PFSK-1 (cell line): ENCODE measurements around the gene KRTAP10-6.

ENCODE experiments used
- FOXP2 ChIP-seq: optimal IDR thresholded peaks from 2 replicates; pipeline ENCODE3; 2011; ENCODE audit warnings: borderline replicate concordance, control low read depth, inconsistent platforms; ENCODE audit not compliant: insufficient read depth; ENCODE audit errors: extremely low read length, extremely low read depth
- POLR2AphosphoS5 ChIP-seq: IDR thresholded peaks from 2 replicates; pipeline ENCODE4 v1.6.1; 2012; ENCODE audit warnings: low read depth, mild to moderate bottlenecking, control low read depth, low read length, moderate library complexity
- SIN3A ChIP-seq: IDR thresholded peaks from 2 replicates; pipeline ENCODE4 v1.6.1; 2012; ENCODE audit warnings: mild to moderate bottlenecking, low read length, moderate library complexity, borderline replicate concordance; ENCODE audit not compliant: insufficient read depth
- TF ChIP-seq, protein P1 (sequence below), 2 experiments: IDR thresholded peaks; 2 replicates each; pipeline versions ENCODE4 v1.6.1 to v1.8.0; 2011 to 2012; ENCODE audit warnings: low read depth in 2 of 2, low read length in 2 of 2, control low read depth in 1 of 2, inconsistent platforms in 1 of 2, mild to moderate bottlenecking in 1 of 2, moderate library complexity in 1 of 2; ENCODE audit not compliant: insufficient read depth in 1 of 2

DNA sequence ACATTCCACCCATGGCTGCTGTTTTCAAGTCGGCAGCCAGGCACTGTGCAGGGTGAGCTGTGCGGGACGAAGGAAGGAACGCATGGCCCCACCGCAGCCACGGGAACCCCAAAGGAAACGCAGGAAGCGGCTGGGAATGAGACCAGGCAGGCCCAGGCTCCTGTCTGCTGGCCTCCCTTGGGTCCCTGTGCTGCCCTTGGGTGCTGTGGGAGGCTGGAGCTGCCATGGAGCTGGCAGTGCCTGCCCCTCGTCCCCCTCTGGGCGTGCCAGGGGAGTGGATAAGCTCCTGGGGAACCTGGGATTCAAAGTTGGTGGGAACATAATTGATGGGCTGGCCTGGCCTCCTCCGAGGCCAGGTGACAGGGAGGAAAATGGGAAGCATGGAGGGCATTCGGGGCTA, 24.0 kb downstream of the KRTAP10-6 start:
- no peak for TF ChIP-seq SIN3A
- TF ChIP-seq POLR2AphosphoS5, result no peak
- TF ChIP-seq, protein P1, sequence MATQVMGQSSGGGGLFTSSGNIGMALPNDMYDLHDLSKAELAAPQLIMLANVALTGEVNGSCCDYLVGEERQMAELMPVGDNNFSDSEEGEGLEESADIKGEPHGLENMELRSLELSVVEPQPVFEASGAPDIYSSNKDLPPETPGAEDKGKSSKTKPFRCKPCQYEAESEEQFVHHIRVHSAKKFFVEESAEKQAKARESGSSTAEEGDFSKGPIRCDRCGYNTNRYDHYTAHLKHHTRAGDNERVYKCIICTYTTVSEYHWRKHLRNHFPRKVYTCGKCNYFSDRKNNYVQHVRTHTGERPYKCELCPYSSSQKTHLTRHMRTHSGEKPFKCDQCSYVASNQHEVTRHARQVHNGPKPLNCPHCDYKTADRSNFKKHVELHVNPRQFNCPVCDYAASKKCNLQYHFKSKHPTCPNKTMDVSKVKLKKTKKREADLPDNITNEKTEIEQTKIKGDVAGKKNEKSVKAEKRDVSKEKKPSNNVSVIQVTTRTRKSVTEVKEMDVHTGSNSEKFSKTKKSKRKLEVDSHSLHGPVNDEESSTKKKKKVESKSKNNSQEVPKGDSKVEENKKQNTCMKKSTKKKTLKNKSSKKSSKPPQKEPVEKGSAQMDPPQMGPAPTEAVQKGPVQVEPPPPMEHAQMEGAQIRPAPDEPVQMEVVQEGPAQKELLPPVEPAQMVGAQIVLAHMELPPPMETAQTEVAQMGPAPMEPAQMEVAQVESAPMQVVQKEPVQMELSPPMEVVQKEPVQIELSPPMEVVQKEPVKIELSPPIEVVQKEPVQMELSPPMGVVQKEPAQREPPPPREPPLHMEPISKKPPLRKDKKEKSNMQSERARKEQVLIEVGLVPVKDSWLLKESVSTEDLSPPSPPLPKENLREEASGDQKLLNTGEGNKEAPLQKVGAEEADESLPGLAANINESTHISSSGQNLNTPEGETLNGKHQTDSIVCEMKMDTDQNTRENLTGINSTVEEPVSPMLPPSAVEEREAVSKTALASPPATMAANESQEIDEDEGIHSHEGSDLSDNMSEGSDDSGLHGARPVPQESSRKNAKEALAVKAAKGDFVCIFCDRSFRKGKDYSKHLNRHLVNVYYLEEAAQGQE (IDR thresholded peaks at IDR 0.05; ENCODE audit: insufficient read depth in 1 of 2, low read depth in 2 of 2, low read length in 2 of 2), result no peak
- TF ChIP-seq FOXP2, result no peak
